Omental fat pad (tissue), 4 donors: ENCODE data around the gene DLG2. TPM values are rescaled to one million over a fixed set of nuclear protein-coding genes. Genes with fewer than 3 reads are reported as not detected.

Source experiments
- ATAC-seq: fragments of 150-250 bp; one replicate; pipeline ENCODE4 v1.9.1; 2016; ENCODE audit warnings: mild to moderate bottlenecking, moderate library complexity; ENCODE audit not compliant: low FRiP score
- DNase-seq: peaks from one replicate; pipeline ENCODE4 v3.0.0-alpha.2; 2019; ENCODE audit warnings: low spot score
- CTCF ChIP-seq, 3 donors: fragments of 450-650 bp; IDR thresholded peaks; one replicate each; pipeline ENCODE4 v1.5.1; 2016 to 2017; ENCODE audit warnings: antibody characterized with exemption in 3 of 3, mild to moderate bottlenecking in 3 of 3, moderate library complexity in 2 of 3
- total RNA-seq, 4 donors: library from RNA; depleted of rRNA; stranded (reverse); fragments of >200 nt; gene quantifications; one replicate each; pipeline ENCODE4 v1.1.0, GENCODE V29; 2016

Gene DLG2
- total RNA-seq, 4 donors from 2014 or later: 4.8 to 13.2 (median 8.1) TPM

- no peak for ATAC-seq
- TF ChIP-seq CTCF (IDR thresholded peaks at IDR 0.05): no peak
- DNase-seq: no peak
Measured at GRCh38 chr11:85318573-85318972, 308.6 kb downstream of the DLG2 start.

- no peak for TF ChIP-seq CTCF (IDR thresholded peaks at IDR 0.05)
- DNase-seq: no peak
- no peak for ATAC-seq
Measured at GRCh38 chr11:85316967-85317366, 310.2 kb downstream of the DLG2 start.

- ATAC-seq: no peak
Measured at GRCh38 chr11:85313741-85314140, 313.4 kb downstream of the DLG2 start.

GRCh38 chr11:85310479-85310878 is 316.7 kb downstream of the DLG2 start:
- DNase-seq: no peak
- no peak for TF ChIP-seq CTCF (IDR thresholded peaks at IDR 0.05)
- no peak for ATAC-seq

More at GRCh38 chr11:85313741-85314140, 313.4 kb downstream of the DLG2 start:
- no peak for DNase-seq
- no peak for TF ChIP-seq CTCF (IDR thresholded peaks at IDR 0.05)

- DNase-seq: no peak
- no peak for ATAC-seq
- TF ChIP-seq CTCF (IDR thresholded peaks at IDR 0.05): no peak
Measured at GRCh38 chr11:85307366-85307765, 319.8 kb downstream of the DLG2 start.

GRCh38 chr11:85301895-85302678 is 325.1 kb downstream of the DLG2 start:
- no peak for ATAC-seq
- DNase-seq: no peak
- no peak for TF ChIP-seq CTCF (IDR thresholded peaks at IDR 0.05)
